HEK293T (cell line): ENCODE data around the gene SPAG7.

Source experiments
- CTCF ChIA-PET: fragments of 350-600 bp; formaldehyde crosslinking; extraction: SDS; loops from one replicate; lab custom pipeline; 2021; ENCODE audit warnings: antibody characterized with exemption, inconsistent platforms; lab: Yijun Ruan, JAX
- POLR2A ChIA-PET: fragments of 350-600 bp; formaldehyde crosslinking; extraction: SDS; loops from one replicate; lab custom pipeline; 2020; ENCODE audit warnings: antibody characterized with exemption, inconsistent platforms; lab: Yijun Ruan, JAX
- DNase-seq: peaks from one replicate; pipeline ENCODE4 v3.0.0; 2012; ENCODE audit warnings: mixed read lengths; ENCODE audit errors: extremely low spot score
- ARNT ChIP-seq: fragments of 450-650 bp; IDR thresholded peaks from 2 replicates; pipeline ENCODE4 v1.6.1; 2017; ENCODE audit warnings: mild to moderate bottlenecking
- BHLHE40 ChIP-seq: fragments of 450-650 bp; IDR thresholded peaks from 2 replicates; pipeline ENCODE4 v1.6.1; 2016; ENCODE audit warnings: mild to moderate bottlenecking, moderate library complexity, borderline replicate concordance
- CTBP1 ChIP-seq: fragments of 450-650 bp; IDR thresholded peaks from 2 replicates; pipeline ENCODE4 v1.6.1; 2016; ENCODE audit warnings: borderline replicate concordance
- ELF4 ChIP-seq: fragments of 450-650 bp; IDR thresholded peaks from 2 replicates; pipeline ENCODE4 v1.6.1; 2017; ENCODE audit warnings: antibody characterized with exemption
- FOXA1 ChIP-seq: fragments of 450-650 bp; IDR thresholded peaks from 2 replicates; pipeline ENCODE4 v1.6.1; 2016; ENCODE audit warnings: mild to moderate bottlenecking
- FOXK2 ChIP-seq: fragments of 450-650 bp; IDR thresholded peaks from 2 replicates; pipeline ENCODE4 v1.6.1; 2016; ENCODE audit warnings: mild to moderate bottlenecking
- FOXM1 ChIP-seq: fragments of 450-650 bp; IDR thresholded peaks from 2 replicates; pipeline ENCODE4 v1.6.1; 2017; ENCODE audit warnings: mild to moderate bottlenecking, borderline replicate concordance
- HDGF ChIP-seq: fragments of 450-650 bp; IDR thresholded peaks from 2 replicates; pipeline ENCODE4 v1.6.1; 2017; ENCODE audit warnings: antibody characterized with exemption, borderline replicate concordance
- L3MBTL2 ChIP-seq: fragments of 450-650 bp; conservative IDR thresholded peaks from 2 replicates; pipeline ENCODE4 v1.6.1; 2016; ENCODE audit warnings: mild to moderate bottlenecking
- LEF1 ChIP-seq: fragments of 450-650 bp; IDR thresholded peaks from 2 replicates; pipeline ENCODE4 v1.6.1; 2017; ENCODE audit warnings: mild to moderate bottlenecking, borderline replicate concordance
- NFRKB ChIP-seq: fragments of 450-650 bp; IDR thresholded peaks from 2 replicates; pipeline ENCODE4 v1.6.1; 2016; ENCODE audit warnings: mild to moderate bottlenecking, moderate library complexity
- SP1 ChIP-seq: fragments of 450-650 bp; IDR thresholded peaks from 2 replicates; pipeline ENCODE4 v1.6.1; 2017
- SUZ12 ChIP-seq: fragments of 450-650 bp; IDR thresholded peaks from 2 replicates; pipeline ENCODE4 v1.6.1; 2016; ENCODE audit warnings: mild to moderate bottlenecking
- TARDBP ChIP-seq: fragments of 450-650 bp; IDR thresholded peaks from 2 replicates; pipeline ENCODE4 v1.6.1; 2016
- ZNF384 ChIP-seq: fragments of 450-650 bp; IDR thresholded peaks from 2 replicates; pipeline ENCODE4 v1.6.1; 2016
- TF ChIP-seq, protein P1 (sequence below): fragments of 450-650 bp; IDR thresholded peaks from 2 replicates; pipeline ENCODE4 v1.6.1; 2016

SPAG7 gene

DNA sequence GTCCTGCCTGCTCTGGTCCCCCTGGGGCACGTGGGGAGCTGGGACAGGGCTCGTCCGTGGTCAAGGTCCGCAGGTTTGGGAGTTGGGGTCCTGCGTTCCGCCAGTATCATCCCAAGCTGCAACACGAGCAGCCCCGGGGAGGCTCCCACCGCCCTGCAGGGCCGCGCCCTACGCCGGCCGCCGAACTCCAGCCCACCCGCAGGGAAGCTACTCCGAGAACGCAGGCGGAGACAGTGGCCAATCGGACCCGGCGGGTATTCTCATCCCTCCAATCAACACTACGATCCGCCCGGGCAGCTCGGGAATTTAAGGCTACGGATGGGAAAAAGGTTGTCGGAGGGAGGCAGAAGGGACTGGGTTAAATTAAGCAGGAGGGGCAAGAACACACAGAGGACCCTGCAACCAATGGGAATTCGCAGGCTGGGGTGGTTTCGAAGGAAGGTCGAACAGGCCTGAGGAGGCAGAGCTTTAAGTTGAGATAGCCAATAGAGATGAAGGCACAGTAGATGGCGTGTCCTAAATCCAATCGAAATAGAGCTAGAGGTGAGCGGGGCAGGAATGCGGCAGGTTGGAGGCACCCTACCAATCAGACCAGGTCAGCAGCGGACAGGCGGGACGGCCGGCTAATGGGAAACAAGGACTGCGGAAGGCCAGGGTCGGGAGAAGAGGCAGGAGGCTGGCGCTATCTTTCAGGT is 626 bp downstream of the SPAG7 start:
- peak; percentile 95 for DNase-seq
- CTCF ChIA-PET, result interaction anchor here (1.1 to 2.5 kb wide), 4 partner anchors 10 to 58 kb away, joined by 3 to 8 read pairs (median 6); partner anchors contain the start of gene CAMTA2
- POLR2A ChIA-PET, result interaction anchor here (0.6 to 4.3 kb wide), 23 partner anchors 9 to 223 kb away, joined by 3 to 110 read pairs (median 4); partner anchors contain the start of genes CAMTA2, ENO3, INCA1 and KIF1C
- peak; percentile 92 for TF ChIP-seq L3MBTL2
- TF ChIP-seq TARDBP, result no peak
- no peak for TF ChIP-seq NFRKB
- TF ChIP-seq LEF1, result no peak
- no peak for TF ChIP-seq FOXM1
- TF ChIP-seq, protein P1, sequence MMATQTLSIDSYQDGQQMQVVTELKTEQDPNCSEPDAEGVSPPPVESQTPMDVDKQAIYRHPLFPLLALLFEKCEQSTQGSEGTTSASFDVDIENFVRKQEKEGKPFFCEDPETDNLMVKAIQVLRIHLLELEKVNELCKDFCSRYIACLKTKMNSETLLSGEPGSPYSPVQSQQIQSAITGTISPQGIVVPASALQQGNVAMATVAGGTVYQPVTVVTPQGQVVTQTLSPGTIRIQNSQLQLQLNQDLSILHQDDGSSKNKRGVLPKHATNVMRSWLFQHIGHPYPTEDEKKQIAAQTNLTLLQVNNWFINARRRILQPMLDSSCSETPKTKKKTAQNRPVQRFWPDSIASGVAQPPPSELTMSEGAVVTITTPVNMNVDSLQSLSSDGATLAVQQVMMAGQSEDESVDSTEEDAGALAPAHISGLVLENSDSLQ, result peak; percentile 100

DNA sequence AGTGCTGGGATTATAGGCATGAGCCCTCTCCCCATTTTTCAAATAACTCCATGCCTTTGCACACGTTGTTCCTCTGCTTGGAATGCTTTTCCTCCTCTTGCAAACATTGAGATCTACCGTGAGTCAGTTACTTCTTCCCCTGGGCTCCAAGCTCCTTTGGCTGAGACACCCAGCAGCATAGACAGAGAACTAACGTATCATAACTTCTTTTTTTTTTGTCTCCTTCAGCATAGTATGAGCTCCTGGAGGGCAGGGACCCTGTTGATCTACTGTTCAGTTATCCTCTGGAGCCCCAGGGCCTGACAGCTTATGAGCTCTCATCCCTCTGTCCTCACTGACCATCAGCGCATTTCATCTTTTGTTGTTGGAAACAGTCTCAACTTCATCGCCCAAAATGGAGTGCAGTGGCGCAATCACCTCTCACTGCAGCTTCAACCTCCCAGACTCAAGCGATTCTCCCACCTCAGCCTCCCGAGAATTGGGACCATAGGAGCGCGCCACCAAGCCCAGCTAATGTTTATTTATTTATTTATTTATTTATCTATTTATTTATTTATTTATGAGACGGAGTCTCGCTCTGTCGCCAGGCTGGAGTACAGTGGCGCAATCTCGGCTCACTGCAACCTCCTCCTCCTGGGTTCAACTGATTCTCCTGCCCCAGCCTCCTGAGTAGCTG is 2.2 kb downstream of the SPAG7 start:
- CTCF ChIA-PET, result interaction anchor here (1.7 to 2.5 kb wide), 2 partner anchors 22 to 56 kb away, joined by 7 to 8 read pairs; partner anchors contain the start of gene CAMTA2
- TF ChIP-seq ELF4 (no peak), BHLHE40 (no peak), ARNT (no peak), SUZ12 (no peak), FOXK2 (no peak), TARDBP (no peak), ZNF384 (no peak), LEF1 (no peak), L3MBTL2 (no peak)
- POLR2A ChIA-PET, result interaction anchor here (0.8 to 4.3 kb wide), 6 partner anchors 11 to 56 kb away, joined by 3 to 110 read pairs (median 52); partner anchors contain the start of genes CAMTA2, ENO3, PFN1 and RNF167
- DNase-seq, result no peak

DNA sequence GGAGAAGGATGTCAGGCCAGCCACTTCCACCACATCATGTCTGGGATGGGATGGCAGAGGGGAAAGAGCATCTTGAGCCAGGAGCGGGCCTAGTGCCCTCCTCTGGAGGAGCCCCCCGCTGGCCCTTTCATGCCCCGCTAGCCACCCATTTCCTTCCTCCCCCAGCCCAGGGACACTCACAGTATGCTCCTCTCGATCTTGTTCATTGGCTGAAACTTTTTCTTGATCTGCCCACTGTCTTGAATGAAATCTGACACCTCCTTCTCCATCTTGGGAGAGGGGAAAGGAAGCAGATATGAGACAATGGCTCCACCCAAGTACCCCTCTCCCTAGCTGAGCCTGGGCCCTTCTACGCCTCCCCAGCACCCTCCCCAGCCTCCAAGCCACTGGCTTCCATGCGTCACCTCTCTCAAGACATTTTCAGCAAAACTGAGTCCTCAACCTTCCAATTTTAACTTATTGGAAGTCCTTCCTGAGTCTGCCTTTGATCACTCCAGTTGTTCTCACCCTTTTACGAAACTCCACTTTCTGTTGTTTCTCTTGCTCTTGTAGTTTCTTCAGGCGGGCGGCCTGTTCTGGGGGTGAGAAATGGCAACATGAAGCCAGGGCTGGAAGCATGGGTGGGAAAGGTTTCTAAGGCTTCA is 7.2 kb downstream of the SPAG7 start:
- no peak for DNase-seq
- ChIA-PET POLR2A (no interaction called here), CTCF (no interaction called here)
- TF ChIP-seq FOXK2 (no peak), FOXM1 (no peak), LEF1 (no peak), BHLHE40 (no peak), SP1 (no peak), FOXA1 (no peak), TARDBP (no peak), SUZ12 (no peak), HDGF (no peak), NFRKB (no peak), L3MBTL2 (no peak)

DNA sequence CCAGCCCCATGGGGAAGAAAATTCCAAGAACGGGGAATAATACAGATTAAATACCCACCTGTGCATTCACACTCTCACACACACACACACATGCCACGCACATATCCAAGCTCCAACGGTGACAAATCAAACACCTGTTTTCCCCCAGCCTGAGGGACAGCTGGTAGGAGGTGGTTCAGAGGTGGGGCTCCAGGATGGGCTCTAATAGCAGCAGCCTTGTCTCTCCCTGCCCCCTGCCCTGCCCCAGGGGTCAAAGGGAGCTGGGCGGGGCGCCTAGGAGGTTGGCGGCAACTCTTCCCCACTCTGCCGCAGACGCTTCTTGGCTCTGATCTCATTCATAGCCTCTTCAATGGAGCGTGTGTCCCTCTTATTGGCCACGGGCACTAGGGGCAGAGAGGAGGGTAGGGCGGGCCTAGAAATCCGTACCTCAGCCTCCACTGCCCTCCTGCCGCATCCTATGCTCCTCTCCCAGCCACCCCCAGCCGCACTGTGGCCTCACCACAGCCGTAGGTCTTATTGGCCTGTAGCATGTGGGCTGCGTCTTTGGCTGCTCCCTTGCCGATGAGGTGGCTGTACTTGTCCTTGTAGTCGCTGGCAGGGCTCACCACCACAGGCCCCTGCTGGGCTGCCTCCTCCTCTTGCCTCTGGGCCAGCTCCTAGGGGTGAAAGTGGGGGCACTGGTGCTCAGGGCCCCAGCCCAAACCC is 8.2 kb downstream of the SPAG7 start:
- ChIA-PET CTCF (no interaction called here), POLR2A (interaction anchor here (0.7 kb wide), 1 partner anchor 19 kb away, joined by 3 read pairs; the partner anchor contains the start of genes RNF167 and SLC25A11)
- TF ChIP-seq LEF1 (no peak), L3MBTL2 (no peak), HDGF (no peak), BHLHE40 (no peak), NFRKB (no peak), FOXK2 (no peak), FOXA1 (no peak), ARNT (no peak), ZNF384 (no peak), ELF4 (no peak), TARDBP (no peak), SUZ12 (no peak), CTBP1 (no peak), FOXM1 (no peak), SP1 (no peak)
- TF ChIP-seq, protein P1, result no peak
- no peak for DNase-seq

DNA sequence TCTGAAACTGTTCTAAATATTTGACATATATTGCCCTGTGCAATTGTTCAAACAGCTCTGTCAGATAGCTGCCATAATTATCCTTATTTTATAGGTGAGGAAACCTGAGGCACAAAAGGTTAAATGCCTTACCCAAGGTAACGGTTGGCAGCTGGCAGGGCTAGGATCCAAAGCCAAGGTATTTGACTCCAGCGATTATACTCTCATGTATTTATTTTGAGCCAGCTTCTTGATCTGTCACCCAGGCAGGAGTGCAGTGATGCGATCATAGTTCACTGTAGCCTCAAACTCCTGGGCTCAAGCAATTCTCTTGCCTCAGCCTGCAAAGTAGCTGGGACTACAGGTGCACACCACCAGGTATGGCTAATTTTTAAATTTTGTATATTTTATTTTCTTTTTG is 9.5 kb downstream of the SPAG7 start:
- no peak for DNase-seq
- POLR2A ChIA-PET, result interaction anchor here (1.4 to 9.2 kb wide), 3 partner anchors 8 to 18 kb away, joined by 3 to 110 read pairs (median 12); partner anchors contain the start of genes PFN1, RNF167, SLC25A11 and SPAG7
- no peak for TF ChIP-seq FOXA1
- TF ChIP-seq NFRKB, result no peak
- TF ChIP-seq CTBP1, result no peak
- CTCF ChIA-PET, result interaction anchor here (0.8 kb wide), 1 partner anchor 49 kb away, joined by 3 read pairs; no protein-coding TSS in a partner anchor

DNA sequence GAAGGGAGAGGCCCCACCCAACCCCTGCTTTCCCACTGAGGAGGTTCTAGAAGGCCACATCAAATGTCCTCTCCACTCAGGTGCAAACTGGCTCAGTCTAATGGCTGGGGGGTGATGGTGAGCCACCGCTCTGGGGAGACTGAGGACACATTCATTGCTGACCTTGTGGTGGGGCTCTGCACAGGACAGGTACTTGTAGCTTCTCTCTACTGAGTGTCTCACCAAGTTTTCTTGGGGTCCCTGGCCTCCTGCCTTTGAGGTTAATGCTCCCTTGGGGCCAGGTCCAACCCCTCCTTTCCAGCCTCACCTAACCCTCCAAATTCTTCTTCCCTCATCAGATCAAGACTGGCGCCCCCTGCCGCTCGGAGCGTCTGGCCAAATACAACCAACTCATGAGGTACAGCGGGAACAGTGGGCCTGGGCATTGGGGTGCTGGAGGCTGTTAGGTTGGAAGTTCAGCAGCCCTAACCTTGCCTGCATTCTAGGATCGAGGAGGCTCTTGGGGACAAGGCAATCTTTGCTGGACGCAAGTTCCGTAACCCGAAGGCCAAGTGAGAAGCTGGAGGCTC is 11.0 kb downstream of the SPAG7 start:
- CTCF ChIA-PET, result interaction anchor here (0.6 to 1.0 kb wide), 2 partner anchors 11 to 276 kb away, joined by 3 to 4 read pairs; partner anchors contain the start of gene SPAG7
- POLR2A ChIA-PET, result interaction anchor here (2.3 to 9.2 kb wide), 3 partner anchors 10 to 17 kb away, joined by 12 to 110 read pairs (median 14); partner anchors contain the start of genes RNF167, SLC25A11 and SPAG7

More for the DNA sequence above, 11.0 kb downstream of the SPAG7 start:
- TF ChIP-seq, protein P1, result no peak
- TF ChIP-seq NFRKB (no peak), ELF4 (no peak), ZNF384 (no peak), CTBP1 (no peak), BHLHE40 (no peak), HDGF (no peak), FOXM1 (no peak), SP1 (no peak), TARDBP (no peak), L3MBTL2 (no peak), LEF1 (no peak), ARNT (no peak)
- no peak for DNase-seq
